Lower leg skin (tissue), 4 donors: ENCODE measurements around the gene TSKU. TPM values are rescaled to one million over a fixed set of nuclear protein-coding genes. Genes with fewer than 3 reads are reported as not detected.

Experiments
- DNase-seq, 2 donors: peaks; one replicate each; pipeline ENCODE4 v3.0.0-alpha.2; 2019; ENCODE audit warnings: low spot score in 2 of 2
- H3K4me3 ChIP-seq: fragments of 200-600 bp; sonication (generic); 2 replicates; pipeline ENCODE4 v1.5.1; 2017; ENCODE audit warnings: mild to moderate bottlenecking, low read depth; ENCODE audit not compliant: poor library complexity, severe bottlenecking
- POLR2A ChIP-seq, 2 donors: fragments of 450-650 bp; IDR thresholded peaks; one replicate each; pipeline ENCODE4 v1.6.1; 2016 to 2017; ENCODE audit warnings: antibody characterized with exemption in 2 of 2, mild to moderate bottlenecking in 1 of 2, moderate library complexity in 1 of 2
- WGBS, 2 donors: methylation state at CpG; one replicate each; pipeline ENCODE4 v1.1.5; 2018; 5-methylcytosine and 5-hydroxymethylcytosine counted together
- intact Hi-C: fragments of 100-400 bp; cut with DNase I; formaldehyde crosslinking; loops from one replicate; pipeline ENCODE4 v1.15.0; 2023; ENCODE audit warnings: low total_unique reads
- total RNA-seq, 4 donors: library from RNA; depleted of rRNA; stranded (reverse); fragments of >200 nt; gene quantifications; one replicate each; pipeline ENCODE4 v1.1.0, GENCODE V29; 2016
- TF ChIP-seq, protein P1 (sequence below), 3 donors: fragments of 450-650 bp; IDR thresholded peaks; one replicate each; pipeline ENCODE4 v1.5.1; 2016; ENCODE audit warnings: antibody characterized with exemption in 3 of 3, mild to moderate bottlenecking in 3 of 3, moderate library complexity in 2 of 3

TSKU gene
- total RNA-seq, 4 donors from 2014 or later: 113 to 125 (median 120) TPM

DNA sequence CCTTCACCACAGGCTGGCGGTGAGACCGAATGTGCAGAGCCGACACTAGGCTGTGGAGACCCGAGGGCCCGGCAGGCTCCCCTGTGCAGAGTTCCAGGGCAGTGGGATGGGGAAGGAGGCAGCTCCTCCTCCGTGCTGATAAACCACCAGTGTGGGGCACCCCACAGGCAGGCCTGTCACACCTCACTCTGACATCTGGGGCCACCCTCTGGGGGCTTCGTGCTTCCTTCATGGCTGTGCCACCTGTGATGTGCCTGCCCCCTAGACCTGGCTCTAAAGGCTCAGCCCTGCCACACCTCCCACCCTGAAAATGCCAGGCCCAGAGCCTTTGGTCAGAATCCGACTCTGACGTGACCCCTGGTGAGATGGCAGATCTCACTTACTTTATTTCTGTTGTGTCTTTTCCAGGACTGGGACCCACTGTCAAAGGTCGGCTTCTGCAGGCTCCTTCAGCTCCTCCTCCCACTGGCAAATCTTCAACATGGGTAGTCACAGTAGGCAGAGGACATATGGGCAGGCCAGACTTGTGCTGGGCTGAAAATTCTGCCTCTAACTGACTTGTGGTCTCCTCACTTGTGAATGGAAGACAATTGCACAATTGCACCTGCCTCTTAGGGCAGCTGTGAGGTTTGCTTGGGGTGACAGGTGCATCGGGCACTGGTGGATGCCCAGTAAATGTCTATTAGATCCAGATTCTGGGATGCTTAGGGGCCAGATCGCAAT is 46.2 kb upstream of the TSKU start:
- no peak overlapping the region for H3K4me3 ChIP-seq
- TF ChIP-seq, protein P1, sequence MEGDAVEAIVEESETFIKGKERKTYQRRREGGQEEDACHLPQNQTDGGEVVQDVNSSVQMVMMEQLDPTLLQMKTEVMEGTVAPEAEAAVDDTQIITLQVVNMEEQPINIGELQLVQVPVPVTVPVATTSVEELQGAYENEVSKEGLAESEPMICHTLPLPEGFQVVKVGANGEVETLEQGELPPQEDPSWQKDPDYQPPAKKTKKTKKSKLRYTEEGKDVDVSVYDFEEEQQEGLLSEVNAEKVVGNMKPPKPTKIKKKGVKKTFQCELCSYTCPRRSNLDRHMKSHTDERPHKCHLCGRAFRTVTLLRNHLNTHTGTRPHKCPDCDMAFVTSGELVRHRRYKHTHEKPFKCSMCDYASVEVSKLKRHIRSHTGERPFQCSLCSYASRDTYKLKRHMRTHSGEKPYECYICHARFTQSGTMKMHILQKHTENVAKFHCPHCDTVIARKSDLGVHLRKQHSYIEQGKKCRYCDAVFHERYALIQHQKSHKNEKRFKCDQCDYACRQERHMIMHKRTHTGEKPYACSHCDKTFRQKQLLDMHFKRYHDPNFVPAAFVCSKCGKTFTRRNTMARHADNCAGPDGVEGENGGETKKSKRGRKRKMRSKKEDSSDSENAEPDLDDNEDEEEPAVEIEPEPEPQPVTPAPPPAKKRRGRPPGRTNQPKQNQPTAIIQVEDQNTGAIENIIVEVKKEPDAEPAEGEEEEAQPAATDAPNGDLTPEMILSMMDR (IDR thresholded peaks at IDR 0.05): no peak
- TF ChIP-seq POLR2A (IDR thresholded peaks at IDR 0.05): no peak
- 88 to 91% methylated on average over 10 to 12 of the region's 12 CpGs for WGBS, 2 donors
- no peak for DNase-seq
- intact Hi-C loops: no loop called here

GRCh38 chr11:76738618-76739240 is 44.4 kb upstream of the TSKU start:
- H3K4me3 ChIP-seq: no peak overlapping the region
- TF ChIP-seq, protein P1 (IDR thresholded peaks at IDR 0.05): no peak
- no peak for TF ChIP-seq POLR2A (IDR thresholded peaks at IDR 0.05)
- intact Hi-C loops: no loop called here
- 74 to 78% methylated on average over 8 of the region's 8 CpGs for WGBS, 2 donors
- no peak for DNase-seq

DNA sequence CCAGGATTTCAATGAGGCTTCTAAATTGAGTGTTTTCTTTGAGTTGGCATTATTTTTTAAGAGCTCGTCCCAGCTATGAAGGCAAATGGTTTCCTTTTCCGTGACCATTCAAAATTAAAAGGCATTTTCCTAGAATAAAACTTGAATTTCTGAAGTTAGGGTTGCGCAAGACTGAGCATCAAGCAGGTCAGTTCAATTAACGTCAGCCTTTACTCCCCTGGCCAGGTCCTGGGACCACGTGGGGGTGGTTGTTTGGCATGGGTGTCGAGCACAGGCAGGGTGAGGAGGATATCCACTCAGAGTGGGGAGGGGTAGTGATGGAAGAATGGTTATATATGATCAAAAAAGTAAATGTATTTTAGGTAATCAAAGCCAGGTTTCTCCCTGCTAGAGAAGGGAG is 43.4 kb upstream of the TSKU start:
- intact Hi-C loops: no loop called here
- no peak for DNase-seq

DNA sequence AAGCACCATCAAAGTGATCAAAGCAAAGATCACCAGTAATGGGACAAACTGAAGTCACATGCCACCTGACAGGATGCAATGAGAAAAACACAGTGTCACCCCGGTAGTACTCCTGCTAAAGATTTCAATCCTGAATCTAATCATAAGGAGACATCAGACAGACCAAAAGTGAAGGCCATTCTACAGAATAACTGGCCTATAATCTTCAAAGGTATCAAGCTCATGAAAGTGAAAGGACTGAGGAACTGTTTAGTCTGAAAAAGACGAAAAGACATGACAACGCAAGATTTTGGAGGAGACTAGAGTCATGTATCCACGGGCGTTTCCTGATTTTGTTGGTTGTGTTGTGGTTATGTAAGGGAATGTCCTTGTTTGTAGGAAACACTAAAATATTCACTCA is 42.4 kb upstream of the TSKU start:
- H3K4me3 ChIP-seq: no peak overlapping the region
- TF ChIP-seq POLR2A (IDR thresholded peaks at IDR 0.05): no peak
- TF ChIP-seq, protein P1 (IDR thresholded peaks at IDR 0.05): no peak
- 48% methylated on average over 5 of the region's 5 CpGs for WGBS, 2 donors
- no peak for DNase-seq
- intact Hi-C loops: no loop called here

More for the DNA sequence above, 43.4 kb upstream of the TSKU start:
- no peak overlapping the region for H3K4me3 ChIP-seq
- TF ChIP-seq, protein P1 (IDR thresholded peaks at IDR 0.05): no peak
- no peak for TF ChIP-seq POLR2A (IDR thresholded peaks at IDR 0.05)
- 73 to 82% methylated on average over 6 of the region's 6 CpGs for WGBS, 2 donors

DNA sequence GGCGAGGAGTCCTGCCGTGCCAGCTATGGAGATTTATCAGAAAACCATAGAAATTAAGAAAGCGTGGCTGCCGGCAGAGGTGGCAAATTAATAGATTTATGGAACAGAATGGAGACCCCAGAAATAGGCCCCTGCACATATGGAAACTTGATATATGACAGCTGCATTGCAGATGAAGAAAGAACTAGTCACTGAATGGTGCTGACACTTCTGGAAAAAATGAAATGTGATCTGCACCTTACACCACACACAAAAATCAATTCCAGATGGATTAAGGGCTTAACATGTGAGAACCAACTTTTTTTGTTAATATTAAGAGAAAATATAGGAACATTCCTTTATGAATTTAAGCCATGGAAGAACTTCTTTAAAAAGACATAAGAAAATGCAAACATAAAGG is 40.3 kb upstream of the TSKU start:
- intact Hi-C loops: no loop called here
- 62 to 72% methylated on average over 4 of the region's 4 CpGs for WGBS, 2 donors
- H3K4me3 ChIP-seq: no peak overlapping the region
- no peak for DNase-seq
- TF ChIP-seq, protein P1 (IDR thresholded peaks at IDR 0.05): no peak
- TF ChIP-seq POLR2A (IDR thresholded peaks at IDR 0.05): no peak
